KBM-7 (cell line): ENCODE data around the gene ANKRD11.
"Not testable (repeated sequence)": the region's sequence is repeated elsewhere in the genome, so short reads cannot be mapped to it uniquely, and the experiment has no call there.

Source experiments
- DNase-seq: peaks from one replicate; pipeline ENCODE4 v3.0.0-alpha.2; 2015
- in situ Hi-C: fragments of 300-500 bp; cut with MboI; formaldehyde crosslinking; loops from 2 replicates; pipeline ENCODE4 v1.14.3; 2020; ENCODE audit warnings: low sequenced_read_pairs, low pct_unique_long_range_greater_than_20kb, mixed read lengths

The ANKRD11 gene

GRCh38 chr16:89442588-89442987 lies 47.8 kb downstream of the ANKRD11 start:
- in situ Hi-C loops: no loop called here
- DNase-seq: no peak

DNA sequence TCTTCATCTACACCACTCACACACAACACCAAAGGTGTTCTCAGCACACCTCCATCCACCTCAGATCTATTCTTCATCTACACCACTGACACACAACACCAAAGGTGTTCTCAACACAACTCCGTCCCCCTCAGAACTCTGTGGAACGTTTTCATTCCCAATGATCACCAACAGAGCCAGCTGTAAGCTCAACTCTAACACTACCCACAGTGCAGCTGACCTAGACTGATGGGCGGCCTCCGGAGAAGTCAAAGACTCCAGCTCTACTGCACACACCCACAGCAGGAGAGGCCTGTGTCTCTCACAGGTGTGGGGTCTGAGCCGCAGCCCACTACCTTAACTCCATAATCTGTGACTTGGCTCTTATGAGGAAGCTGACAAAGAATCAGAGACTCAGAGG lies 50.7 kb downstream of the ANKRD11 start:
- in situ Hi-C loops: no loop called here
- no peak for DNase-seq

DNA sequence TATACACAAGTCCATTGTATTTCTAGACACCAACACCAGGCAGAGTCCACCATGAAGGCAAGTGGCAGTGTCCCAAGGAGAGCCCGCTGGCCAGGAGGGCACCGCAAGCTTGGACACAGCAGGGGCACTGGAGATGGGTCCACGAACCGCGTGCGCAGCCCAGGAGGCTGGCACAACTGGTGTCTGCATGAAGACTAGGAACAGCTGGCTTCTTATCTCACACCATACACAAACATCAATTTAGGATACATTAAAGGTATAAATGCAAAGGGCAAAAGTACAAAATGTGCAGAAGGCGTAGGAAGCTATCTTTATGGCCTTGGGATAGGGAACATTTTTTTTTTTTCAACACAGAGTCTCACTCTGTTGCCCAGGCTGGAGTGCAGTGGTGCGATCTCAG lies 52.4 kb downstream of the ANKRD11 start:
- in situ Hi-C loops: no loop called here
- no peak for DNase-seq

- in situ Hi-C loops: no loop called here
These were observed 52.9 kb downstream of the ANKRD11 start for GRCh38 chr16:89437251-89437987.

DNA sequence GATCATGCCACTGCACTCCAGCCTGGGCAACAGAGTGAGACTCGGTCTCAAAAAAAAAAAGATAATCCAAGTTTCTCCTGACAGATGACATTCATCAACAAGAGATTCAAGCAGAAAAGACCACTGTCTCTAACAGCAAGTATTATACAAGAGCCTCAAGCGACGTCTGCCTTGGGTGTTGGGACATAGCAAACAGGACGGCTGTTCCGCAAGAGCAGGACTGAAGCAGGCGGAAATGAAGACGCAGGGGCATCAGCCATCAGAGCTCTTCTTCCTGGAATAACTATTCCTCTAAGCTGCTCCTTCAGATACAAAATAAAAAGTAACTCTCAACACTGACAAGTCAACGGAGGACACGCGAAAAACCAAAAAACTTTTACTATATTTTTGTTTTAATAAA lies 54.0 kb downstream of the ANKRD11 start:
- DNase-seq: no peak
- in situ Hi-C loops: no loop called here

More at GRCh38 chr16:89437251-89437987, 52.9 kb downstream of the ANKRD11 start:
- peak; percentile 58 for DNase-seq

GRCh38 chr16:89435059-89435458 lies 55.3 kb downstream of the ANKRD11 start:
- in situ Hi-C loops, DNase-seq: not testable (repeated sequence)

GRCh38 chr16:89434490-89434889 lies 55.9 kb downstream of the ANKRD11 start:
- in situ Hi-C loops: no loop called here
- no peak for DNase-seq

DNA sequence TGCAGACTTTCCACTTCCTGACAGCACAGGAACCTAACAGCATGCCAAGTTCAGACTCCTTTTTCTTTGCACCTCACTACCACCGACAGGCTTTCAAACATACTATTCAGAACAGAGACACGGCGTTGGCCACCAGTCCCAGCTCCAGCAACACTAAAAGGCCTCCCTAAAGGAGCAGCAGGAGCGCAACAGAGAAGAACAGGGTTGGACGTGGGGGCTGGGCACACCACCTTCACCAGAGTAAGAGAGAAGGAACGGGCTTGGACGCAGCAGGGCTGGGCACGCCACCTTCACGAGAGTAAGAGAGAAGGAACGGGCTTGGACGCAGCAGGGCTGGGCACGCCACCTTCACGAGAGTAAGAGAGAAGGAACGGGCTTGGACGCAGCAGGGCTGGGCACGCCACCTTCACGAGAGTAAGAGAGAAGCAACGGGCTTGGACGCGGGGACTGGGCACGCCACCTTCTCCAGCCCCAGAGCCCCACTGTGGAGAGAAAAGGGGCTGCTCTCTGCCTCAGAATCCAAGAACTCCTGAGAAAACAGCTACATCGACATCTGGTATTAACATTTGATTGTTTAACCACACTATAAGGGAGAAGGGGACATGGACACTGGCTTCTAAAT lies 56.9 kb downstream of the ANKRD11 start:
- in situ Hi-C loops, DNase-seq: not testable (repeated sequence)

DNA sequence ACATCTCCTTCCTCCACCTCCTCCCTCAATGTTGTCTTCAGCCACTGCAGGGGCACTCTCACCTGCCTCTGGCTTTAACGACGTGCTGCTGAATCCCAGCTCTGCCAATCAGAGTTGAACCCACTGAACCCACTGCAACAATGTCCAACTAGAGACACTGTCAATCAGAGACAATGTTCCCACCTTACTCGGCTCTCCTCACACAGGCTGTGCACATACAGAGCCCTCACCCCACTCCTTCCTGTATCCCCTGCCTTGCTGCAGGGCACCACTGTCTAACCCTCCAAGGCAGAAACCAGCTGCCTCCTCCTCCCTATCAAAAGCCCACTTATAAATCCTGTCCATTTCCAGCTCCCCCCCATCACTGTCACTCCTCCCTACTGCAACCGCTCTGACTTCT lies 58.7 kb downstream of the ANKRD11 start:
- no peak for DNase-seq
- in situ Hi-C loops: no loop called here

DNA sequence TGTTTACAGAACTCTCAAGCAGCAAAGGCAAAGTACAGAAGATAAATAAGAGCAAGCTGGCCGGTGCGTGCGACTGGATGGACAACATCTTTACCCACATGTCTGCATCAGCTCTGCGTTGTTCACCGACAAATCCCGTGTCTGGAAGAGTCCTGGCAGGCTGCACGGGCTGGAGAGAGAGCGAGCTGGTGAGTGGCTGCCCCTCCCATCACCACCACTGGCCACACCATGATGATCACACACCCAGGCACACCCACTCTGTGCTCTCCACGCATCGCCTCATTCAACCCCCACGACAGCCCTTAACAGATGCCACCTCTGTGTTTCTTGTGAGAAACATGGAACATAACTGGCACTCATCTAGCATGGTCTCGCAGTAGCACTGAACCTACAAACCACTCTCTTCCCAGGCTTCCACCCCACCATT lies 59.2 kb downstream of the ANKRD11 start:
- no peak for DNase-seq
- in situ Hi-C loops: no loop called here

DNA sequence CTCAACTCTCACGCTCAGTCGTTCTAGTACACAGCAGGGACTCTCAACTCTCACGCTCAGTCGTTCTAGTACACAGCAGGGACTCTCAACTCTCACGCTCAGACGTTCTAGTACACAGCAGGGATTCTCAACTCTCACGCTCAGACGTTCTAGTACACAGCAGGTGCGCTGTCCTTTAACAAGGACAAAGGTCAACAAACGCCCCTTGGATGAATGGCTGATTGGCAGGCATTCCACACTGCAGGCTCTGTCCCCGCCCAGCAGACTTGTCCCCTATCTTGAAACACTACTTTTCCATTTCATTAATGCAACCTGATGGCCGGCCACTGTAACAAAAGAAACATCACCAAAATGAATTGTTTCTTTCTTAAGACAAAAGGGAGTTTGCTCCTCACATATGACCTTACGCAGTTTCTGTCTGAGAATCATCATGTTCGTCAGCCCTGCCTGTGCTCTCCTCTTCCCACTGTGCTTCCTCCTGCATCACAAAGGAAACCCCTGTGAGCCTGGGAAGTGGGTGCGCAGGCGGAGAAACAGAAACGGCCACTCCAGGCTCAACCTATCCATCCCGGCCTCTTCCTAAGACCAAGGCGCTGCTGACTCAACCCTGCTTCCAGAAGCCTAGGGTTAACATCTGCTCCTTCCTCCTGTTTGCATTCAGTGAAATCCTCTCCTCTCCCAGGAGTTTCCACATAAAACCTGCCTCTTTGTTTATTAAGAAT lies 59.8 kb downstream of the ANKRD11 start:
- in situ Hi-C loops: no loop called here
- DNase-seq: no peak

DNA sequence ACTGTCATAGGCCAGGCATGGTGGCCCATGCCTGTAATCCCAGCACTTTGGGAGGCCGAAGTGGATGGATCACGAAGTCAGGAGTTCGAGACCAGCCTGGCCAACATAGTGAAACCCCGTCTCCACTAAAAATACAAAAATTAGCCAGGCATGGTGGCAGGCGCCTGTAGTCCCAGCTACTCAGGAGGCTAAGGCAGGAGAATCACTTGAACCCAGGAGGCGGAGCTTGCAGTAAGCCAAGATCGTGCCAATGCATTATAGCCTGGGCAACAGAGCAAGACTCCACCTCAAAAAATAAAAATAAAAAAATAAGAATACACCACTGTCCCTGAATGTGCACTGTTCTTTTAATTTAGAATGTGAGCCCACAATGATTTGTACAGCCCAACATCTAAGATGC lies 61.8 kb downstream of the ANKRD11 start:
- in situ Hi-C loops, DNase-seq: not testable (repeated sequence)

DNA sequence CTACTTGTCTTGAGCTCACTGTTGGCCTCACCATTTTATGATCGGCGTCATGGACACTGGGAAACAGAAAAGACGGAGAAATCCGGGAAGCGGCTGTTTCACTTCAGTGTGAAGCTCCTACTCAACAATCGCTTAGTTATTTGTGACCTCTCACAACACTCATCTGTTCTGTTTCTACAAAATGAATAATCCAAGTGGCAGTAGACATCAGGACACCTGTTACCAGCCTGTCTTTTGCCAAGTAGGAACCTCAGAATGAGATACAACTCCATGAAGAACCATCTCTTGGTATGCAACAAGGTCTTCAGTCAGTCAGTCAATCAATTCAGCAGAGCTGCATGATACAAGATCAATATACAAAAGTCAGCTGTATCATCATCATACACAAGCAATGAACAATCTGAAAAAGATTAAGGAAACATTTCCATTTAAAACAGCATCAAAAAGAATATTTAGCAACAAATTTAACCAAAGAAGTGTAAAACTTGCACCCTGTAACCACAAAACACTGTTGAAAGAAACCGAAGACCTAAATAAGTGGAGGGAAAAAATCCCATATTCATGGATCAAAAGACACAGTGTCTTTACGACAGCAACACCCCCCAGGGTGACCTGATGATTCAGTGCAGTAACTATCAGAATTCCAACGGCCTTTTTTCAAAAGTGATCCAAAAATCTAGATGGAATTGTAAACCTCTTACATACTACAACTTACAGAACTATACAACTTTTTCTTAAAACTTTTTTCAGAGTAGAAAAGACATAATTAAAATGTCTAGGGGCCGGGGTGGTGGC lies 63.4 kb downstream of the ANKRD11 start:
- in situ Hi-C loops: no loop called here
- no peak for DNase-seq

DNA sequence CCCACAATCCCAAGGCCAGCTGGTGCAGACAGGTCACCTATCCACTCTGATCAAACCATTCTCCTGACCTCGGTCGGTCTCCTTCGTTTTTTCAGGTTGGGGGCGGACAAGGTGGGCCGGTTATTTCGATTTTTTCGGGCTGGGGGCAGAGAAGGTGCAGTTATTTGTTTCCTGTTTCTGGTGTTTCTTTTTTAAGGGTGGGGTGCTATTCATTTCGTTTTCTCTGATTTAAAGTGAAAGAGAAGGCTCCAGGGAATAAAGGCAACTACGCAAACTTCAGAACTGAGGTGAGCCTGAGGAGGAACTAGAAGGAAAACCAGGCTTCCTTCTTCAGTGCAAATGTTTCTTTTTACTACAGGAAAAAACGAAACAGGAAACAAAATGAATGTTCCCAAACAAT lies 64.8 kb downstream of the ANKRD11 start:
- DNase-seq: no peak
- in situ Hi-C loops: no loop called here

GRCh38 chr16:89423681-89424260 lies 66.6 kb downstream of the ANKRD11 start:
- in situ Hi-C loops: no loop called here
- DNase-seq: no peak

GRCh38 chr16:89422905-89423630 lies 67.3 kb downstream of the ANKRD11 start:
- DNase-seq: no peak
- in situ Hi-C loops: no loop called here

DNA sequence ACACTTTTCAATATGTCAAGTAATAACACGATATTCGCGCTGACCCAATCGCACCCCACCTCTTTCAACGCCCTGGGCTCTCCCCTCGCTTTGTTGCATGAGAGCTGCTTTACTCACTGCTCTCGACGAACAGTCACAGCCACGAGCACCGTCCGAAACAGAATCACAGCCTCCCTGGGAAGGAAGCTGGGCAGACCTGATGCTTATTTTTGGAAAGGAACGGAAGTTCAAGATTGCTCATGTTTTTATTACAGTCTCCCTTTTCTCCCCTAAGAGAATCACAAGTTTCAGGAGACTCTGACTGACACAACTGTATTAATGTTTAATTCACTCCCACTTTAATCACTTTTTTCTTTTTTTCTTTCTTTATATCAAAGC lies 67.8 kb downstream of the ANKRD11 start:
- in situ Hi-C loops: no loop called here
- DNase-seq: no peak

DNA sequence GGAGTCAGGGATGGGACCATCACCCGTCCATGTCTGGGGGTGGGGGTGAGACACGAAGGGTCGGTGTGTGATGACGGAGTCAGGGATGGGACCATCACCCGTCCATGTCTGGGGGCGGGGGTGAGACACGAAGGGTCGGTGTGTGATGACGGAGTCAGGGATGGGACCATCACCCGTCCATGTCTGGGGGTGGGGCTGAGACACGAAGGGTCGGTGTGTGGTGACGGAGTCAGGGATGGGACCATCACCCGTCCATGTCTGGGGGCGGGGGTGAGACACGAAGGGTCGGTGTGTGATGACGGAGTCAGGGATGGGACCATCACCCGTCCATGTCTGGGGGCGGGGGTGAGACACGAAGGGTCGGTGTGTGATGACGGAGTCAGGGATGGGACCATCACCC lies 69.1 kb downstream of the ANKRD11 start:
- in situ Hi-C loops, DNase-seq: not testable (repeated sequence)

DNA sequence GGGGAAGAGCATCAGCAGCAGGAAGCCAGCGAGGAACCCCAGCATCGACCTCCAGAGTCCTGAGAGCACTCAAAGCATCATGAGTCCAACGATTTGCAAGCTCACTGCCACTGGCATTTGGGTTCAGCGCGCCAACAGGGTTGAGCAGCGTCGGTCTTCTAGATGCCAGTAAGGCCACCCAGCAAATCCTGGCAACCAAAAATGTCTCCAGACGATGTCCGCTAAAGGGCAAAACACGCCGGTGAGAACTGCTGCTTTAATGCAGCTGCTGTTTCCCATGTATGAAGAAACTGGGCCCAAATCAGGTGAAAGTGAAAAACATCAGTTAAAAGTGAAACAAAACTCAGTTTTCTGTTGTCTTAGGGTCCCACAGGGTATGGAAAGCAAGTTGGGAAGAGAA lies 70.2 kb downstream of the ANKRD11 start:
- in situ Hi-C loops: no loop called here
- no peak for DNase-seq
